Mesenchymal stem cell (in vitro differentiated cells and primary cell): Measurements from ENCODE around the gene SCAPER.
A peak's percentile ranks its signal among the peaks of the same experiment; 100 is the strongest.
"Not testable (repeated sequence)": the region's sequence is repeated elsewhere in the genome, so short reads cannot be mapped to it uniquely, and the experiment has no call there.

Experiments used
- DNase-seq: peaks from one replicate; pipeline ENCODE4 v3.0.0-alpha.2; 2013
- H2AFZ ChIP-seq: one replicate; pipeline ENCODE4 v1.6.1; 2013; ENCODE audit warnings: low read depth, mild to moderate bottlenecking, control low read depth, inconsistent platforms, low read length, moderate library complexity
- H2AK5ac ChIP-seq: 2 replicates; pipeline ENCODE4 v1.6.1; 2013; ENCODE audit warnings: low read length, moderate library complexity, mild to moderate bottlenecking, inconsistent platforms; ENCODE audit not compliant: severe bottlenecking
- H2BK120ac ChIP-seq: one replicate; pipeline ENCODE4 v1.6.1; 2013; ENCODE audit warnings: low read depth, mild to moderate bottlenecking, inconsistent platforms, low read length, moderate library complexity
- H2BK12ac ChIP-seq, 2 experiments: one replicate each; pipeline ENCODE4 v1.6.1; 2013; ENCODE audit warnings: inconsistent platforms in 2 of 2, low read length in 2 of 2, mild to moderate bottlenecking in 2 of 2, moderate library complexity in 2 of 2, control low read depth in 1 of 2
- H2BK15ac ChIP-seq: one replicate; pipeline ENCODE4 v1.6.1; 2013; ENCODE audit warnings: mild to moderate bottlenecking, low read depth, inconsistent platforms; ENCODE audit not compliant: poor library complexity, severe bottlenecking
- H2BK5ac ChIP-seq: 2 replicates; pipeline ENCODE4 v1.6.1; 2013; ENCODE audit warnings: low read depth, mild to moderate bottlenecking, low read length, control low read depth, inconsistent platforms; ENCODE audit not compliant: poor library complexity, severe bottlenecking
- H3K14ac ChIP-seq, 2 experiments: one replicate each; pipeline ENCODE4 v1.6.1; 2013; ENCODE audit warnings: inconsistent platforms in 2 of 2, low read length in 2 of 2, control low read depth in 1 of 2, mild to moderate bottlenecking in 1 of 2, moderate library complexity in 1 of 2
- H3K18ac ChIP-seq, 2 experiments: one replicate each; pipeline ENCODE4 v1.6.1; 2013; ENCODE audit warnings: inconsistent platforms in 2 of 2, low read length in 2 of 2, control low read depth in 1 of 2, low read depth in 1 of 2, mild to moderate bottlenecking in 1 of 2
- H3K23ac ChIP-seq, 2 experiments: one replicate each; pipeline ENCODE4 v1.6.1; 2013; ENCODE audit warnings: inconsistent platforms in 2 of 2, low read length in 2 of 2, mild to moderate bottlenecking in 2 of 2, moderate library complexity in 2 of 2, control low read depth in 1 of 2
- H3K27ac ChIP-seq: 2 replicates; pipeline ENCODE4 v1.5.1; 2013; ENCODE audit warnings: mild to moderate bottlenecking, moderate library complexity, low read length, control low read depth, inconsistent platforms; ENCODE audit not compliant: poor library complexity, severe bottlenecking
- H3K27me3 ChIP-seq, 2 experiments: 2 replicates each; pipeline versions ENCODE4 v1.6.1 to v1.7.0; 2013; ENCODE audit warnings: low read length in 2 of 2, mild to moderate bottlenecking in 2 of 2, moderate library complexity in 2 of 2, control low read depth in 1 of 2, inconsistent platforms in 1 of 2; ENCODE audit not compliant: control insufficient read depth in 1 of 2, insufficient read depth in 1 of 2
- H3K36me3 ChIP-seq, 2 experiments: 2 replicates each; pipeline versions ENCODE4 v1.6.1 to v1.7.0; 2013; ENCODE audit warnings: low read length in 2 of 2, control low read depth in 1 of 2, inconsistent platforms in 1 of 2, low read depth in 1 of 2, mild to moderate bottlenecking in 1 of 2; ENCODE audit not compliant: insufficient read depth in 2 of 2, control insufficient read depth in 1 of 2
- H3K4ac ChIP-seq, 2 experiments: one replicate each; pipeline ENCODE4 v1.6.1; 2013; ENCODE audit warnings: inconsistent platforms in 2 of 2, low read length in 2 of 2, mild to moderate bottlenecking in 2 of 2, moderate library complexity in 2 of 2, control low read depth in 1 of 2, low read depth in 1 of 2
- H3K4me1 ChIP-seq: 2 replicates; pipeline ENCODE4 v1.6.1; 2013; ENCODE audit warnings: low read depth, low read length, control low read depth; ENCODE audit not compliant: control insufficient read depth, insufficient read depth
- H3K4me2 ChIP-seq: 2 replicates; pipeline ENCODE4 v1.6.1; 2013; ENCODE audit warnings: low read length, mild to moderate bottlenecking, inconsistent platforms; ENCODE audit not compliant: poor library complexity, severe bottlenecking
- H3K4me3 ChIP-seq, 2 experiments: 2 replicates each; pipeline versions ENCODE4 v1.5.1 to v1.7.0; 2013; ENCODE audit warnings: low read length in 2 of 2, mild to moderate bottlenecking in 2 of 2, control low read depth in 1 of 2, low read depth in 1 of 2; ENCODE audit not compliant: insufficient read depth in 1 of 2
- H3K79me1 ChIP-seq: replicated peaks from 2 replicates; pipeline ENCODE4 v1.6.1; 2013; ENCODE audit warnings: mild to moderate bottlenecking, control low read depth, low read length, inconsistent platforms; ENCODE audit not compliant: poor library complexity, severe bottlenecking
- H3K9ac ChIP-seq: 2 replicates; pipeline ENCODE4 v1.7.0; 2013; ENCODE audit warnings: mild to moderate bottlenecking, low read length, moderate library complexity
- H3K9me3 ChIP-seq: 2 replicates; pipeline ENCODE4 v1.7.0; 2013; ENCODE audit warnings: mild to moderate bottlenecking, low read length; ENCODE audit not compliant: control insufficient read depth
- H4K8ac ChIP-seq: one replicate; pipeline ENCODE4 v1.6.1; 2013; ENCODE audit warnings: inconsistent platforms, mild to moderate bottlenecking, low read length, moderate library complexity
- H4K91ac ChIP-seq: one replicate; pipeline ENCODE4 v1.6.1; 2013; ENCODE audit warnings: mild to moderate bottlenecking, low read length, inconsistent platforms
- WGBS: methylation state at CpG from one replicate; pipeline ENCODE4 v1.1.7; 2013; ENCODE audit warnings: mixed read lengths; 5-methylcytosine and 5-hydroxymethylcytosine counted together

The SCAPER gene

GRCh38 chr15:76732321-76732720 lies 172.8 kb downstream of the SCAPER start:
- not testable (repeated sequence) for H3K79me1 ChIP-seq, H2BK15ac ChIP-seq, H4K91ac ChIP-seq, H3K27me3 ChIP-seq, H3K4me1 ChIP-seq, H3K23ac ChIP-seq, H2AFZ ChIP-seq, H4K8ac ChIP-seq, H3K9me3 ChIP-seq, H3K9ac ChIP-seq, H3K18ac ChIP-seq, H3K27ac ChIP-seq, H2BK12ac ChIP-seq, H3K4me2 ChIP-seq, H2BK5ac ChIP-seq, H2BK120ac ChIP-seq, H2AK5ac ChIP-seq, H3K14ac ChIP-seq, H3K4me3 ChIP-seq, H3K4ac ChIP-seq
- peak; percentile 9 for DNase-seq
- peaks cover 11 to 13% of the 10 kb centered on the region in 2 experiments for H3K36me3 ChIP-seq
- 91% methylated on average over 7 of the region's 9 CpGs for WGBS

- Histone ChIP-seq H3K79me1 (no peaks in the 10 kb centered on the region), H3K36me3 (peaks cover 11 to 22% of the 10 kb centered on the region in 2 experiments), H3K4me2 (no peak overlapping the region), H2BK120ac (no peak overlapping the region), H3K9me3 (peaks cover 9% of the 10 kb centered on the region), H3K27me3 (no peaks in the 10 kb centered on the region), H2AK5ac (no peak overlapping the region), H2BK15ac (no peak overlapping the region), H2BK5ac (no peak overlapping the region), H3K14ac (no peak overlapping the region), H2BK12ac (no peak overlapping the region), H3K4me1 (no peaks in the 10 kb centered on the region), H2AFZ (no peak overlapping the region), H4K91ac (no peak overlapping the region), H3K23ac (no peak overlapping the region), H3K4ac (no peak overlapping the region), H4K8ac (no peak overlapping the region), H3K9ac (no peak overlapping the region), H3K18ac (no peak overlapping the region), H3K4me3 (no peak overlapping the region), H3K27ac (no peak overlapping the region)
- DNase-seq = no peak
Measured at GRCh38 chr15:76730262-76730661, 174.9 kb downstream of the SCAPER start.

GRCh38 chr15:76718863-76719262 lies 186.3 kb downstream of the SCAPER start:
- Histone ChIP-seq H3K4me3 (no peak overlapping the region), H3K4me1 (no peaks in the 10 kb centered on the region), H2BK120ac (no peak overlapping the region), H3K14ac (no peak overlapping the region), H2BK5ac (no peak overlapping the region), H3K18ac (no peak overlapping the region), H4K8ac (no peak overlapping the region), H4K91ac (no peak overlapping the region), H2AK5ac (no peak overlapping the region), H3K9ac (no peak overlapping the region), H3K79me1 (peaks cover 7% of the 10 kb centered on the region), H3K27me3 (no peaks in the 10 kb centered on the region), H3K36me3 (no peaks in the 10 kb centered on the region), H3K4me2 (no peak overlapping the region), H3K27ac (no peak overlapping the region), H2BK12ac (no peak overlapping the region), H2BK15ac (no peak overlapping the region), H3K4ac (no peak overlapping the region), H3K9me3 (peaks cover 5% of the 10 kb centered on the region), H3K23ac (no peak overlapping the region), H2AFZ (no peak overlapping the region)
- DNase-seq = no peak

GRCh38 chr15:76714950-76715349 lies 190.2 kb downstream of the SCAPER start:
- H3K23ac ChIP-seq = no peak overlapping the region
- H3K9ac ChIP-seq = no peak overlapping the region
- 94% methylated on average over 4 of the region's 4 CpGs for WGBS
- H4K8ac ChIP-seq = no peak overlapping the region
- no peaks in the 10 kb centered on the region for H3K4me1 ChIP-seq
- peaks cover 7% of the 10 kb centered on the region for H3K79me1 ChIP-seq
- H3K36me3 ChIP-seq = no peaks in the 10 kb centered on the region
- no peak overlapping the region for H2BK120ac ChIP-seq
- H3K4me2 ChIP-seq = no peak overlapping the region
- DNase-seq = no peak
- H2BK5ac ChIP-seq = no peak overlapping the region
- H2BK12ac ChIP-seq = no peak overlapping the region
- H2AFZ ChIP-seq = no peak overlapping the region
- no peak overlapping the region for H4K91ac ChIP-seq
- no peak overlapping the region for H3K4me3 ChIP-seq
- no peak overlapping the region for H2AK5ac ChIP-seq
- no peak overlapping the region for H3K18ac ChIP-seq
- H3K9me3 ChIP-seq = peaks cover 5% of the 10 kb centered on the region
- no peak overlapping the region for H3K14ac ChIP-seq
- H3K4ac ChIP-seq = no peak overlapping the region
- no peak overlapping the region for H3K27ac ChIP-seq
- no peak overlapping the region for H2BK15ac ChIP-seq
- no peaks in the 10 kb centered on the region for H3K27me3 ChIP-seq
